H1 (cell line): ENCODE measurements around the gene TMEM225. TPM values are rescaled to one million over a fixed set of nuclear protein-coding genes. Genes with fewer than 3 reads are reported as not detected.

Experiments used
- BCL11A ChIP-seq, 2 experiments: IDR thresholded peaks; one replicate each; pipeline ENCODE4 v1.6.1; 2011; ENCODE audit warnings: low read depth in 2 of 2, low read length in 2 of 2, mild to moderate bottlenecking in 2 of 2
- E2F6 ChIP-seq: IDR thresholded peaks from 2 replicates; pipeline ENCODE4 v1.6.1; 2012; ENCODE audit warnings: inconsistent platforms
- HDAC2 ChIP-seq, 2 experiments: fragments of 300-600 bp in 1 of 2; sonication (generic) in 1 of 2; IDR thresholded peaks; 2 replicates each; pipeline ENCODE4 v1.6.1; 2011 to 2012; ENCODE audit warnings: low read depth in 2 of 2, low read length in 2 of 2, mild to moderate bottlenecking in 2 of 2, moderate library complexity in 2 of 2, borderline replicate concordance in 1 of 2, inconsistent platforms in 1 of 2
- RAD21 ChIP-seq, 2 experiments: IDR thresholded peaks in 1 of 2; conservative IDR thresholded peaks in 1 of 2; 2 replicates each; pipeline ENCODE4 v1.6.1; 2011; ENCODE audit warnings: low read depth in 2 of 2, low read length in 2 of 2, improper control_type of control experiment in 1 of 2, inconsistent platforms in 1 of 2, mild to moderate bottlenecking in 1 of 2, moderate library complexity in 1 of 2
- RNF2 ChIP-seq: fragments of 200-900, 300-1000 bp; sonication (generic); IDR thresholded peaks from 2 replicates; pipeline ENCODE4 v1.7.1; 2016; ENCODE audit warnings: borderline replicate concordance, low read depth, mild to moderate bottlenecking, antibody characterized with exemption, low read length; ENCODE audit not compliant: poor library complexity, severe bottlenecking; ENCODE audit errors: missing control alignments
- polyA plus RNA-seq, 7 experiments: library from polyadenylated mRNA; depleted of rRNA in 3 of 7; stranded (reverse) in 5 of 7; unstranded in 2 of 7; fragments of >200 nt in 5 of 7; fragments of 200-250 nt in 2 of 7; gene quantifications; 1 replicate in 5 of 7; 2 replicates in 1 of 7; 4 replicates in 1 of 7; pipeline versions ENCODE4 v1.2.1 to v1.2.3, GENCODE V29; 2011 to 2013; ENCODE audit warnings: missing spikeins in 2 of 7, mixed read lengths in 2 of 7
- total RNA-seq: library from RNA; stranded (reverse); fragmentation: NEBNext Ultra II Directional; extraction: Animal tissue kit (Norgen Biotek cat#: 25700); gene quantifications from 2 replicates; pipeline ENCODE4 v1.2.1, GENCODE V29; 2021

Gene TMEM225
- total and polyA plus RNA-seq, 2 of the 8 experiments (the other 6 are each of a cell fraction or from before 2014, with no cell fraction given): not detected

- no peak for TF ChIP-seq RAD21 (IDR thresholded peaks at IDR 0.05 in 1 of 2, conservative IDR thresholded peaks at IDR 0.05 in 1 of 2; ENCODE audit: low read depth in 2 of 2, low read length in 2 of 2)
- TF ChIP-seq E2F6: no peak
- TF ChIP-seq HDAC2 (IDR thresholded peaks at IDR 0.05; ENCODE audit: borderline replicate concordance in 1 of 2, low read depth in 2 of 2, low read length in 2 of 2): no peak
- no peak for TF ChIP-seq BCL11A (IDR thresholded peaks at IDR 0.05; ENCODE audit: low read depth in 2 of 2, low read length in 2 of 2)
- no peak for TF ChIP-seq RNF2
Observed at GRCh38 chr11:123905826-123906225, 20.4 kb upstream of the TMEM225 start (continued).
